Prostate gland (tissue), 2 donors: Measurements from ENCODE around the gene ADAMTSL3. TPM values are rescaled to one million over a fixed set of nuclear protein-coding genes. Genes with fewer than 3 reads are reported as not detected.

Experiments used
- DNase-seq: peaks from one replicate; pipeline ENCODE4 v3.0.0-alpha.2; 2019; ENCODE audit warnings: low spot score
- H3K27ac ChIP-seq, 2 donors: fragments of 200-600 bp; sonication (generic); 2 replicates each; pipeline ENCODE4 v1.5.1; 2017 to 2019
- H3K27me3 ChIP-seq: fragments of 200-600 bp; sonication (generic); replicated peaks from 2 replicates; pipeline ENCODE4 v1.5.1; 2019; ENCODE audit not compliant: insufficient read depth
- H3K36me3 ChIP-seq, 2 donors: fragments of 200-600 bp; sonication (generic); 1 replicate in 1 of 2; 2 replicates in 1 of 2; pipeline versions ENCODE4 v1.5.1 to v1.8.1; 2017 to 2019
- H3K4me1 ChIP-seq: fragments of 200-600 bp; sonication (generic); replicated peaks from 2 replicates; pipeline ENCODE4 v1.5.1; 2019
- H3K4me3 ChIP-seq, 2 donors: fragments of 200-600 bp; sonication (generic); 2 replicates each; pipeline ENCODE4 v1.5.1; 2017 to 2019
- H3K9me3 ChIP-seq: fragments of 200-600 bp; sonication (generic); 2 replicates; pipeline ENCODE4 v1.5.1; 2017
- POLR2A ChIP-seq: fragments of 450-650 bp; IDR thresholded peaks from one replicate; pipeline ENCODE4 v1.6.1; 2016; ENCODE audit warnings: antibody characterized with exemption, mild to moderate bottlenecking
- POLR2AphosphoS5 ChIP-seq: sonication (generic); formaldehyde crosslinking; IDR thresholded peaks from one replicate; pipeline ENCODE4 v1.6.1; 2017; ENCODE audit warnings: antibody characterized with exemption
- WGBS: methylation state at CpG from one replicate; pipeline ENCODE4 v1.1.5; 2018; 5-methylcytosine and 5-hydroxymethylcytosine counted together
- intact Hi-C: fragments of 100-400 bp; cut with DNase I; formaldehyde crosslinking; loops from one replicate; pipeline ENCODE4 v1.14.2; 2022
- total RNA-seq, 2 donors: library from RNA; depleted of rRNA; stranded (reverse); fragments of >200 nt; gene quantifications; one replicate each; pipeline ENCODE4 v1.1.0, GENCODE V29; 2016
- TF ChIP-seq, protein P1 (sequence below), 4 experiments: fragments of 200-600 bp in 2 of 4; fragments of 450-650 bp in 2 of 4; sonication (generic) in 2 of 4; IDR thresholded peaks; 1 replicate in 3 of 4; 2 replicates in 1 of 4; pipeline ENCODE4 v1.5.1; 2016 to 2019; ENCODE audit warnings: antibody characterized with exemption in 4 of 4, mild to moderate bottlenecking in 2 of 4, moderate library complexity in 2 of 4

The ADAMTSL3 gene
- total RNA-seq, 2 donors from 2014 or later = 4.5 to 25.2 TPM

- WGBS = 97% methylated on average over 3 of the region's 3 CpGs
- no peak for DNase-seq
- intact Hi-C loops = no loop called here
- Histone ChIP-seq H3K36me3 (no peaks in the 10 kb centered on the region), H3K4me3 (no peak overlapping the region), H3K27ac (no peak overlapping the region), H3K4me1 (no peaks in the 10 kb centered on the region), H3K9me3 (no peaks in the 10 kb centered on the region), H3K27me3 (no peaks in the 10 kb centered on the region)
- TF ChIP-seq, protein P1, sequence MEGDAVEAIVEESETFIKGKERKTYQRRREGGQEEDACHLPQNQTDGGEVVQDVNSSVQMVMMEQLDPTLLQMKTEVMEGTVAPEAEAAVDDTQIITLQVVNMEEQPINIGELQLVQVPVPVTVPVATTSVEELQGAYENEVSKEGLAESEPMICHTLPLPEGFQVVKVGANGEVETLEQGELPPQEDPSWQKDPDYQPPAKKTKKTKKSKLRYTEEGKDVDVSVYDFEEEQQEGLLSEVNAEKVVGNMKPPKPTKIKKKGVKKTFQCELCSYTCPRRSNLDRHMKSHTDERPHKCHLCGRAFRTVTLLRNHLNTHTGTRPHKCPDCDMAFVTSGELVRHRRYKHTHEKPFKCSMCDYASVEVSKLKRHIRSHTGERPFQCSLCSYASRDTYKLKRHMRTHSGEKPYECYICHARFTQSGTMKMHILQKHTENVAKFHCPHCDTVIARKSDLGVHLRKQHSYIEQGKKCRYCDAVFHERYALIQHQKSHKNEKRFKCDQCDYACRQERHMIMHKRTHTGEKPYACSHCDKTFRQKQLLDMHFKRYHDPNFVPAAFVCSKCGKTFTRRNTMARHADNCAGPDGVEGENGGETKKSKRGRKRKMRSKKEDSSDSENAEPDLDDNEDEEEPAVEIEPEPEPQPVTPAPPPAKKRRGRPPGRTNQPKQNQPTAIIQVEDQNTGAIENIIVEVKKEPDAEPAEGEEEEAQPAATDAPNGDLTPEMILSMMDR (IDR thresholded peaks at IDR 0.05) = no peak
- TF ChIP-seq POLR2AphosphoS5 (no peak), POLR2A (no peak)
Measured at GRCh38 chr15:83943043-83943442, 289.1 kb downstream of the ADAMTSL3 start.

- Histone ChIP-seq H3K4me3 (no peak overlapping the region), H3K27me3 (no peaks in the 10 kb centered on the region), H3K9me3 (no peaks in the 10 kb centered on the region), H3K4me1 (no peaks in the 10 kb centered on the region), H3K27ac (no peak overlapping the region), H3K36me3 (no peaks in the 10 kb centered on the region)
- TF ChIP-seq POLR2AphosphoS5 (no peak), POLR2A (no peak)
- TF ChIP-seq, protein P1 (IDR thresholded peaks at IDR 0.05) = no peak
- no peak for DNase-seq
- 77% methylated on average over 4 of the region's 4 CpGs for WGBS
- intact Hi-C loops = no loop called here
Measured at GRCh38 chr15:83943849-83944404, 290.0 kb downstream of the ADAMTSL3 start.

DNA sequence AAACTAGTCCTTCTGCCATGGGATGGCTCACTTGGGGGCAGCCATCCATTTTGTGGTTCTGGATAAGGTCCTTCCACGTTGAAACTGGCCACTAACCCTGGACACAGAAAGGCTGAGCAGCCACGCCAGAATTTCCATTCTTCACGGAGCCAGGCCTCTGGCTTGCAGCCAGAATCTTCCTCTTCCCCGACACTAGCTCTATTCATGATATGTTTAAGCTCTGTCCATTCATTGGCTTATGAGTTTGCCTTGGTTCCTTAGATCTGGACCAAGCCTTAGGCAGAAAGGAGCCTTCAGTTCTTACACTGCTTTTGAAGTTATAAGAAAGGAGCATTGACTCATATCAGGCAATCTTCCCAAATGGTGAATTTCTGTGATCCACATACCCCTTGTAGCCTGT lies 293.2 kb downstream of the ADAMTSL3 start:
- intact Hi-C loops = no loop called here
- no peak overlapping the region for H3K4me3 ChIP-seq
- TF ChIP-seq, protein P1 (IDR thresholded peaks at IDR 0.05) = no peak
- TF ChIP-seq POLR2AphosphoS5 = no peak
- TF ChIP-seq POLR2A = no peak

GRCh38 chr15:83954506-83954905 lies 300.6 kb downstream of the ADAMTSL3 start:
- Histone ChIP-seq H3K4me3 (no peak overlapping the region), H3K4me1 (no peaks in the 10 kb centered on the region), H3K36me3 (no peaks in the 10 kb centered on the region), H3K9me3 (no peaks in the 10 kb centered on the region), H3K27me3 (no peaks in the 10 kb centered on the region), H3K27ac (no peak overlapping the region)
- TF ChIP-seq, protein P1 (IDR thresholded peaks at IDR 0.05) = no peak
- no peak for TF ChIP-seq POLR2A
- intact Hi-C loops = no loop called here
- no peak for DNase-seq

More for the DNA sequence above, 293.2 kb downstream of the ADAMTSL3 start:
- H3K4me1 ChIP-seq = no peaks in the 10 kb centered on the region
- no peaks in the 10 kb centered on the region for H3K36me3 ChIP-seq
- H3K9me3 ChIP-seq = no peaks in the 10 kb centered on the region
- DNase-seq = no peak
- no peak overlapping the region for H3K27ac ChIP-seq
- 38% methylated on average over 4 of the region's 4 CpGs for WGBS
- no peaks in the 10 kb centered on the region for H3K27me3 ChIP-seq

DNA sequence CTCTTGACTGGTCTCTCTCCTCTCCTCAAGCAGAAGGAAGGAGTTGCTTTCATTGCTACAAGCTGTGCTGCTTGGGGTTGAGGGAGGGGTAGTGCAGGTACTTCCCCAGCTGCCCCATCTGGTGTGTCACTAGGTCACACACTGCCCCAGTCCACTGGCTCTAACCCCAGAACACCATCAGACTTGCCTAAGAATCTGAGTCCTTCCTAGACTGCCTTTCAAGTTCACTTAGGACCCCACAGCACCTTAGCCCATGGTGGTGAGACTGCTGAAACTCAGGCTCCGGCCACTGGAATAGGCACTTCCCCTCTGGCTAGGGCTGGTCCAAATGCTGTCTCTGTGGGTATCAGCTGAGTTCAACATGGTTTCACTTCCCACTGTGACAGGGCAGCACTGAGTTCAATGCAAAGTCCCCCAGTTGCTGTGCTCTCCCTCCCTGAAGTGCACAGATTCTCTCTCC lies 301.9 kb downstream of the ADAMTSL3 start:
- 92% methylated on average over 1 of the region's 1 CpG for WGBS

More for the DNA sequence above, 301.9 kb downstream of the ADAMTSL3 start:
- H3K9me3 ChIP-seq = no peaks in the 10 kb centered on the region
- H3K4me3 ChIP-seq = no peak overlapping the region
- intact Hi-C loops = no loop called here
- no peaks in the 10 kb centered on the region for H3K27me3 ChIP-seq
- DNase-seq = no peak
- peaks cover 4% of the 10 kb centered on the region for H3K4me1 ChIP-seq
- H3K27ac ChIP-seq = no peak overlapping the region
- H3K36me3 ChIP-seq = no peaks in the 10 kb centered on the region
- TF ChIP-seq, protein P1 (IDR thresholded peaks at IDR 0.05) = no peak
- no peak for TF ChIP-seq POLR2AphosphoS5
- TF ChIP-seq POLR2A = no peak
